ENCODE data around the gene ASB7.

- TF ChIP-seq, protein P1, sequence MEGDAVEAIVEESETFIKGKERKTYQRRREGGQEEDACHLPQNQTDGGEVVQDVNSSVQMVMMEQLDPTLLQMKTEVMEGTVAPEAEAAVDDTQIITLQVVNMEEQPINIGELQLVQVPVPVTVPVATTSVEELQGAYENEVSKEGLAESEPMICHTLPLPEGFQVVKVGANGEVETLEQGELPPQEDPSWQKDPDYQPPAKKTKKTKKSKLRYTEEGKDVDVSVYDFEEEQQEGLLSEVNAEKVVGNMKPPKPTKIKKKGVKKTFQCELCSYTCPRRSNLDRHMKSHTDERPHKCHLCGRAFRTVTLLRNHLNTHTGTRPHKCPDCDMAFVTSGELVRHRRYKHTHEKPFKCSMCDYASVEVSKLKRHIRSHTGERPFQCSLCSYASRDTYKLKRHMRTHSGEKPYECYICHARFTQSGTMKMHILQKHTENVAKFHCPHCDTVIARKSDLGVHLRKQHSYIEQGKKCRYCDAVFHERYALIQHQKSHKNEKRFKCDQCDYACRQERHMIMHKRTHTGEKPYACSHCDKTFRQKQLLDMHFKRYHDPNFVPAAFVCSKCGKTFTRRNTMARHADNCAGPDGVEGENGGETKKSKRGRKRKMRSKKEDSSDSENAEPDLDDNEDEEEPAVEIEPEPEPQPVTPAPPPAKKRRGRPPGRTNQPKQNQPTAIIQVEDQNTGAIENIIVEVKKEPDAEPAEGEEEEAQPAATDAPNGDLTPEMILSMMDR (IDR thresholded peaks at IDR 0.05; ENCODE audit: insufficient read depth, low read length, poor library complexity, severe bottlenecking): no peak
- TF ChIP-seq EZH2phosphoT487 (conservative IDR thresholded peaks at IDR 0.05; ENCODE audit: low read length): no peak
Observed at GRCh38 chr15:100571592-100572167, 30.7 kb upstream of the ASB7 start.

Data from SU-DHL-6 (cell line).